GM13976 (cell line): Measurements from ENCODE around the gene ITIH5.

Source experiments
- DNase-seq: peaks from one replicate; pipeline ENCODE4 v3.0.0; 2012; ENCODE audit warnings: low spot score
- CTCF ChIP-seq: IDR thresholded peaks from 2 replicates; pipeline ENCODE4 v1.5.1; 2012; ENCODE audit warnings: borderline replicate concordance, mild to moderate bottlenecking; ENCODE audit not compliant: insufficient read depth; ENCODE audit errors: extremely low read depth, missing control alignments, control extremely low read depth
- in situ Hi-C: fragments of 300-500 bp; cut with MboI; formaldehyde crosslinking; loops from one replicate; pipeline ENCODE4 v1.12.0; 2022; ENCODE audit warnings: low sequenced_read_pairs, mixed read lengths, inconsistent platforms; ENCODE audit not compliant: unreplicated experiment

The ITIH5 gene

GRCh38 chr10:7565871-7566270, 100.9 kb downstream of the ITIH5 start:
- no peak for DNase-seq
- TF ChIP-seq CTCF = no peak
- in situ Hi-C loops = no loop called here

- DNase-seq = no peak
- in situ Hi-C loops = no loop called here
- TF ChIP-seq CTCF = no peak
Measured at GRCh38 chr10:7563770-7564169, 103.0 kb downstream of the ITIH5 start.

GRCh38 chr10:7563368-7563767, 103.4 kb downstream of the ITIH5 start:
- TF ChIP-seq CTCF = no peak
- in situ Hi-C loops = no loop called here
- DNase-seq = no peak

GRCh38 chr10:7561985-7562384, 104.8 kb downstream of the ITIH5 start:
- TF ChIP-seq CTCF = no peak
- in situ Hi-C loops = no loop called here
- DNase-seq = no peak

GRCh38 chr10:7561216-7561893, 105.4 kb downstream of the ITIH5 start:
- in situ Hi-C loops = no loop called here
- TF ChIP-seq CTCF = no peak

GRCh38 chr10:7560519-7560918, 106.2 kb downstream of the ITIH5 start:
- DNase-seq = no peak
- TF ChIP-seq CTCF = no peak
- in situ Hi-C loops = no loop called here

More at GRCh38 chr10:7561216-7561893, 105.4 kb downstream of the ITIH5 start:
- DNase-seq = no peak

GRCh38 chr10:7559386-7559785, 107.4 kb downstream of the ITIH5 start:
- no peak for DNase-seq
- in situ Hi-C loops = no loop called here

More at GRCh38 chr10:7559386-7559785, 107.4 kb downstream of the ITIH5 start:
- TF ChIP-seq CTCF = no peak
